GM18526 (cell line): ENCODE measurements around the gene OLFML2A.
A peak's percentile ranks its signal among the peaks of the same experiment; 100 is the strongest.

Experiments
- POLR2A ChIP-seq: IDR thresholded peaks from 3 replicates; pipeline ENCODE4 v1.6.1; 2011; ENCODE audit not compliant: insufficient read length; ENCODE audit errors: extremely low read depth

OLFML2A gene

DNA sequence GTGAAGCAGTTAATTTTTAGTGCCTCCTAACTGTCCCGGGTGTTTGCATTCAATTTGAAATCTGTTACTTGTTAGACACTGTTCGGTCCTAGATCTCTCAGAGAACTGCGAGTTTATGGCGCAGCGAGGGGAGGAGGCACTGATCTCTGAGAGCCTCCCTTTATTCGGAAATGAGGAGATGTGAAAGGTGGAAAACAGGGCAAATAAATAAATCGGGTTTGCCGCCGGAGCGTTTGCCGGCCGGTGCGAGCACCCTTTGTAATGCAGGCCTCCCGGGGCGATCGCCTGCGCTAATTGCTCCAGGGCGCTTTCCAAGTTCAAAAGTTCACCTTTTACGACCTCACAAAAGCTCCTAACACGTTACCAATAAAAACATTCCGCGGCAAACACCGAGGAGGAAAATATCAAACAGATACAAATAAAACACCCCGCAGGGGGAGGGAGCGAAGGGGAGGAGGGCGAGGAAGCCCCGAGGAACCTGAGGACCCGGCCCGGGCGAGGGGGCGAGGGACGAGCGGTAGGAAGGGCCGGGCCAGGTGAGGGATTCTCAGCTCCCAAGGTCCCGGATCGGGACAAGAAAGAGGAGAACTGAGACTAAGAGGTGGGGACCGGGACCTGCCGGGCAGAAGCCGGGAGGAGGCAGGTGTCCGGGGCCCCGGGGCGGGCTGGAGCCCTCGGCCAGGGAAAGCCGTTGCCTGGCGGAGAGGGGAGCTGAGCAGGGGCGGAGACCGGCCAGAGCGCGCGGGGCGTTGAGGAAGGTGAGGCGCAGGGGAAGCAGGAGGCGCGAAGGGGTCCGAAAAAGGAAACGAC is 7.2 kb upstream of the OLFML2A start:
- TF ChIP-seq POLR2A = no peak

DNA sequence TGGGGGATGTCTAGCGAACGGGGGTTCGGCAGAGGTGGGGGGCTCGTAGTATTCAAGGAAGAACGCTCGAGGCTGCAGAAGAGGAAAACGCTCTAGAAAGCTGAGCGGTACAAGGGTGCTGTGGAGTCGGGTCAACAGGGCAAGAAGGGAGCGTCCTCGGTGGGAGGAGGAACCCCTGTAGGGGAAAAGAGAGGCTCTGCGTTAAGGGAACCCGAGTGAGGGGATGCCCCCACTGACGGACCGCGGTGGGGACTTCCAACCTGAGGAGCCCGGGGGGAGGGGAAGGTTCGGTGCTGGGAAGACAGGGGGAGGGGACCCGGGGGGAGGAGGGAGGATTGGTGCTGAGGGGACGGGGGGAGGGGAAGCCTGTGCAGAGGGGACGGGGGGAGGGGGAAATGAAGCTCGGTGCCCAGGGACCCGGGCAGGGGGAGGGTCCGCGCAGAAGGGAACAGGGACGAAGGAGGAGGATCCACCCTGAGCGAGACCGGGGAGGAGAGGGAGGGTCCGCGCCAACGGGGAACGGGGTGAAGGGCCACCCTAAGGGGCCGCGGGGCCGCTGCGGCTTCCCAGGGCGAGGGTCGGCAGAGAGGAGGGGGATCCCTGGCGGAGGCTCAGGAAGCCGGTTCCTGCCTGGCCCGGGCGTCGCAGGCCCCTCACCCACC is 6.4 kb upstream of the OLFML2A start:
- TF ChIP-seq POLR2A = no peak

DNA sequence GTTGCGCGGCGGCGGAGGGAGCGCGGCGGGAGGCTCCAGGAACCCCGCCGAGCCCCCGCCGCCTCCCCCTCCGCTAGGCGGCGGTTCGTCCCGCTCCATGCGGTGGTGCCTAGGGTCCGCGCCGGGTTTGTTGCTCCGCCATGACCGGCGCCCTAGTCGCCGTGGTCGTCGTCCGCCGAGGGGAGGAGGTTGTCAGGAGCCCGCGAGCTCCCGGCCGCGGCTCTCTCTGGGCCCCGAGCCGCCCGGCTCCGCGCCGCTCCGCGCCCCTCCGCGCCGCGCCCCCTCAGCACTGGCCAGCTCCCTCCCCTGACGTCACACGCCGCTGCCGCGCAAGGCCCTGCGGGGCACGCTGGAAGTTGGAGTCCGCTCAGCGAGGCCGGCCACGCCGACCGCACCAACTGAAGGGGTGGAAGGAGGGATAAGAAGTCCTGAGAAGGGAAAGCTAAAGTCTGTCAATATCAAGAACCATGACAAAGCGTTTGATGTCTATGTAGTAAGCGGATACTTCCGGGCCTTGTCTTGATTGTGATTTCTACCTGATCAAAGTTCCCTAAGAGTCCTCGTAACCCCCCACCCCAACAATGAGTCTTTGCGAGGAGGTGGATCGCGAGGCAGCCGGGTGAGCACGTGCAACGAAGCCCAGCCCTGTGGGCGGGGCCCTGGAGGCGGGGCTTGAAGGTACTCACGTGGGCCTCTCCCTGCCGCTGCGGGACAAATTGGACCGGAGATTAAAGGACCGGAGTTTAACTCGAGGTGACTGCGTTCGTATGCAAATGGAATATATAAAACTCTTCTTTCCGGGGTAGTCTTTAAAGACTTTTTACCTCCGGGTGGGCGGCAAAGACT is 5.7 kb upstream of the OLFML2A start, which contains the start of gene NR6A1:
Gene NR6A1, minus strand, starts transcription at position 291 of the 846 bp plus-strand sequence.
- TF ChIP-seq POLR2A = peak; percentile 48

DNA sequence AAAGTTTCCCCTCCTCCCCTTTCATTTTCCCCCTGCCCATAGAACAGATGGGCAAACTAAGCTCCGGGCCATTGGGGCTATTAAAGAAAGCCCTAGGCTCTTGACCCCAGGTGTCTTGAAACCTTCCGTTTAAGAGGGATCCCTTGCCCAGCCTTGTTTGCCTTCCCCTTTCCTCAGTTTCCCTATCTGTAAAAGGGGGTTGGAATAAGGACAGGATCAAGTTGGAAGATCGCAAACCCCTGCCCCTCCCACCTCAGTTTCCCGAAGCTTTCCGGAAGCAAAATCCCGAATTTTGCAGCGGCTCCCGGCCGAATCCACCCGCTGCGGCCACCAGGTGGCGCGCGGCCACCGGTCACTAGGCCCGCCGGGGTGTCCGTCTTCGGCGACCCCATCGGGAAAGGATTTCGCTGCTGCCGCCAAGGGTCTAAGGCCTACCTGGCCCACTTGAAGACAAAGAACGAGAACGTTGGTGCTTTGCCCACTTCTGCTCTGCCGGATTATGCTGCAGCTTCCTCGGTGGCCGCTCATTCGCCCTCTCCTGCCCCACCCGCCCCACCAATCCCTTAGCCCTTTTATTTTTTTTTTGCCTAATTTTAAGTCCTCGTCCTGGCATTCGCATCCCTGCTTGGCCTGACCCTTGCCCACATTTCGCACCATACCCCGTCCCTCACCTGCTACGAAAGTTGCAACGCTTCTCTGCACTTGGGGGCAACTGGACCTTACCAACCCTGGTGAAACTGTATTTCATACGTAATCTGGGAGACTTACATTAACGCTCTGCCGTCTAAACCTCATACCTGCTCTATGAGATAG is 4.9 kb upstream of the OLFML2A start:
- TF ChIP-seq POLR2A = no peak

DNA sequence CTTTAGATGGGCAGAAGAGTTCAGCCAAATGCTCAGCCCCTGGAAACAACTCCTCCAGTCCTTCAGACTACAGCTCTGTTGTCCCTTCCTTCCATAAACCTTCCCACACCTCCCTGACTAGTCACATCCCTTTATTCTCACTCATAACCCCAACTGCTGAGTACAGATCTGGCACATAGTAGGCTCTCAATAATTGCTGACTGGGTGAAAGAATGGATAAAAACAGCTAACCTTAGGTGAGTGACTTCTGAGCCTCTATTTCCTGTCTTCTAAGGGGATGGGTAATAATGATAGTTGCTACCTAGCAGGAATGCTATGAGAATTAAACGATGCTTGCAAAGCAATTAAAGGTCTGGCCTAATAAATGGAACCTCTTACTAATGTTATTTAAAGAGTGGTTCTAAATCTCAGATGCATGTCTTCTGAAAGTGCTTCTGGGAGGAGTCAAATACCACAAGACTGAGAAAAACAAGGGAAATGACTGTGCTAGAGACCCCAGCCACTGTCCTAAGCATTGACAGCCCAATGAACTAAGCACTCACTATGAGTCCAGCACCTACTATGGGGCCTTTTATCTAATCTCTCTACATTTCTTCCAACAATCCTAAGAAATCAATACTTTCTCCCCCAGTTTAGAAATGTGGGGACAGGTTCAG is 3.3 kb upstream of the OLFML2A start:
- TF ChIP-seq POLR2A = no peak

DNA sequence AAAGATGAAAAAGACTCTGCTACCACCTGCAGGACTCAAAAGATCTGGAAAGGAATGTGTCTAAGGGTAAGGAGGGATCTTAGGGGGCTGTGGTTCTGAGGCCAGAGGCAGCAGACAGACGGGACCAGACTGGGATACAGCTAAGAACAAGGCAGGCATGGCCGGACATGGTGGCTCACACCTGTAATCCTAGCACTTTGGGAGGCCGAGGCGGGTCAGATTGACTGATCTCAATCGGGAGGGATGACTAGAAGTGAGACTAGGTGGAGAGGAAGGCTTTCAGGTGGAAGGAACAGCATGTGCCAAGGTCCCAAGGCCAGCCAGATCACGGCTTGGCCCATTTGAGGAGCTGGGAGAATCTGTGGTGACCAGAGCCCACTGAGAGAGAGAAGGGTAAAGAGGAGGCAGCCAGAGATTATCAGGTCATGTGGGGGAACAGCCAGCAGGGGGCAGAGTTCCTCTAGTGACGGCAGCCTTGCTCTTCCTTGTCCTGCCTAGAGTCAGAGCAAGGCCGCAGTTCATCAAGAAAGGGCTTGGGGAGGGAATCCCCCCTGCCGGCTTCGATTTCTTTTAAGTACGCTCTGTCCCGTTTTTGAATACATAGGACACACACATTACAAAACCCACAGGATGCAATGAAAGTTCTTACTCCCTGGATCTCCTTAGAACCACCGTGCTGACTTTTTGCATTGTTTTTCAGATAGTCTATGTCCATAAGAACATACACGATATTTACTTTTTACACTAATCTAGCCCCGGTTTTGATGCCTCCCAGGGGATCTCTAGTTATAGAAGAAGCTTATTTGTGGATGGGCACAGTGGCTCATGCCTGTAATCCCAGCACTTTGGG is 2.6 kb upstream of the OLFML2A start:
- TF ChIP-seq POLR2A = no peak

DNA sequence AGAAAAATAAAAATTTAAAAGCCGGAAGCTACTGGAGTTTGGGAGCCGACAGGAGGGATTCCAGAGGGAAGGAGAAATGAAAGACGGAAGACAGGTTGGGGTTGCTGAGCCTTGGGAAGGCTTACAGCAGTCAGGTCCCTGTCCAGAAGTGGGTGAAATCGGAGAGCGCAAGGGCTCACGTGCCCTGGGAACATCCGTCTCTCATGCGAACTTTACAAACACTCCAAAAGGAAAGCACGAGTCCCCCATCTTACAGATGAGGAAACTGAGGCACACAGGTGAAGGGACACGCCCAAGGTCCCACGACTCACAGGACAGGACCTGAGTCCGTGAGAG is 347 bp upstream of the OLFML2A start:
- no peak for TF ChIP-seq POLR2A

DNA sequence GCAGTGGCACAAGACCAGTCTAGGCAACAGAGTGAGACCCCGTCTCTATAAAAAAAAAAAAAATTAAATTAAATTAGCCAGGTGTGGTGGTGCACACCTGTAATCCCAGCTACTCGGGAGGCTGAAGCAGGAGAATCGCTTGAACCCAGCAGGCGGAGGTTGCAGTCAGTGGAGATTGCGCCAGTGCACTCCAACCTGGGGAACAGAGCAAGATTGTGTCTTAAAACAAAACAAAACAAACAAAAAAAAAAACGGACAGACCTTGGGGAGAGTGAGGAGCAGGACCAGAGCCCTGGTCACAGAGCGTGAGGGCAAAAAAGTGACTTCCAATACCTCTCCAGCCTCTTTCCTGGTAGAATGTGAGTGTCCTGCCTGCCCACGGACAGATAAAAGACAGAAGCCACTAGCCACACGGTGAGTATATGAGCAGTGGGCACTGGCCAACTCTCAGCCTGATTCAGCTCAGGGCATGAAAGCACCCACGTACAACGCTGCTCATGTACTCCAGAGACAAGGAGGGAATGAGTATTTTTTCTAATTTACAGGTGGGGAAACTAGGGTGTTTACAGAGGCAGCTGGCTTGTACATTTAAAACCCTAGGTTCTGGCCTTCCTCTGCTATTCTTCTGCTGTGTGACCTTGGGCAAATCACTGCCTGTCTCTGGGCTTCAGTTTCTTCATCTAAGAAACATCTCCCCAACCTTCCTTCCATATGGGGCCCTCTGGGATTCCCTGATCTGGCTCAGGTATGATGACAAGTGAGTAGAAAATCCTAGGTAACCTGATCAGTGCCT is 1.8 kb downstream of the OLFML2A start:
- no peak for TF ChIP-seq POLR2A

DNA sequence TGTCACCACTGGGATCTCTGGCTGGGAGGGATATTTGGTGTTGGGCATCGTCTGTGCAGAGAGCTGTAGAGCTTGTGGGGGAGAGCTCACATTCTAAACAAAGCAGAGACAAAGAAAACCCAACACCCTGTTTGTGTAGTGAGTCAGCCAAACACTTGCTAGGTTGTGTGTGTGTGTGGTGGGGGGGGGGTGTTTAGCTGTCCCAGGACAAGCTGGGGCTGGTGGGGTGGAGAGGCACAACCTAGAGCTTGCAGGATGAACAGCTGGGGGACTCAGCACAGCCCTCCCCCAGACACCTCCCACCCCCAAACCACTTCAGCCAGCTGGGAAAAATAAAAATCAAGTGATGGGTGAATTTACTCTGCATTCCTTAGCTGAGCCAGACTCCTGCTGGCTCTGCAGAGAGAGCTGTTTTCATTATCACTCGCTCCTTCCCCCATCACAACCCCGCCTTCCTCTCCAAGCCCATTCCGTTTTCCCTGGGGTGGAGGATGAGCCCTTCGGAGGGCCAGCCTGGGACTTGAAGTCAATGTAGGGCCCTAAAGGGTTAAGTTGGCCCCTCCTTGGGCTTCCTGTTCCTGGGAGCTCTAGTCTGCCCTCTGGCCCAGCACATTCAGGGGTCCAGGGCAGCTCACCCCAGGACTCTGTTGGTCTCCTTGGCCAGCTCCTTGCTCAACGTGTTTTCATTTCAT is 2.6 kb downstream of the OLFML2A start:
- no peak for TF ChIP-seq POLR2A

DNA sequence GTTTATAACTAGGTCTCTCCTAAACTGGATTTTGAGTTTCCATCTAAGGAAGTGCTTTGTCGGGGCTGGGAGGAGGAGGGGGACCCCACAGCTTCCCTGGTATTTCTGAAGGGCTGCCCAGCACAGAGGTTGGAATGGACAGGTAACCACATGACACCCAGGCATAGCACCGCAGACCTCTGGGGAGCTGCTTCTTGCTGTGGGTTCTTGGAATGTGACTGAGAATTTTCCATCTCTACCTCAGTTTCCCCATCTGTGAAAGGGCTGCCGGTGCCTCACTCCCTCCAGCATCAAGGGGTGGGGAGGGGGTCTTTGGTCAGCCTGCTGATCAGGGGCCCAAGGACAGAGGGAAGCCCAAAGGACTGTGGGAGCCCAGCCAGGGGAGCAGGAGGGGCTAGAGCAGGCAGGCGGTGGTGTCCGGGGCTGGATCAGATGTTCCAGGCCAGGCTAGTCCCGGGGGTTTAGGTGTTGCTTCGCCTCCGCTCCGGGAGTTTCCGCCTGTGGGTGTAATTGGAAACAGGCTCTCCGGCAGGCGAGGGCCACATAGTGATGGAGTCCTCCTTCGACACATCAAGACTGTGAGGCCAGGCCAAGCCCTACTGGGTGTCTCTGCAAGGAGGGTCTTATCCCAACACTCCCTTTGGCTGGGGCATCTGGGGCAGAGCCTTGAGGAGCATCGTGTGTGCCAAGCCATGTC is 3.3 kb downstream of the OLFML2A start:
- no peak for TF ChIP-seq POLR2A

DNA sequence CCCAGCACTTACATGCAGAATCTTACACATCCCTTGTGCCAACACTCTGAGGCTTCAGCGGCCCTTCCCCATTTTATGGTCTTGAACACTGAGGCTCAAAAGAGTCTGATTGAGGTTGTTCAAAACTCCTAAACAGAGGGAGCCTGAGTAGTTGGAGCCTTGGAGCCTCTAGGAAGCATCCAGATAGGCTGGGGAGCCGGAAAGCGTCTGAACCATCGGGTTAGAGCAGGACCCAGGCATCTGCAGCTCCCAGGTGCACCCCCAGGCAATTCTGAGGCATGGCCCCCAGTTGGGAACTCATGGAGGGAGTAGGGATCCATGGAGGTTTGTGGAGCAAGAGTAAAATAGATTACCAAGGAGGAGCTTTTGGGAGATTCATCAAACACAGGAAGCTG is 3.8 kb downstream of the OLFML2A start:
- TF ChIP-seq POLR2A = no peak
